Uterus (tissue), 2 donors: ENCODE measurements around the gene MEIOB.

Experiments
- CTCF ChIP-seq, 4 experiments: fragments of 200-600 bp in 2 of 4; fragments of 450-650 bp in 2 of 4; sonication (generic) in 2 of 4; IDR thresholded peaks; one replicate each; pipeline ENCODE4 v1.5.1; 2016 to 2019; ENCODE audit warnings: antibody characterized with exemption in 4 of 4, mild to moderate bottlenecking in 2 of 4, moderate library complexity in 1 of 4
- POLR2A ChIP-seq, 2 donors: fragments of 450-650 bp; IDR thresholded peaks; one replicate each; pipeline ENCODE4 v1.6.1; 2016; ENCODE audit warnings: antibody characterized with exemption in 2 of 2, mild to moderate bottlenecking in 1 of 2, moderate library complexity in 1 of 2

- TF ChIP-seq CTCF (IDR thresholded peaks at IDR 0.05) (no peak), POLR2A (IDR thresholded peaks at IDR 0.05) (no peak)
Measured at GRCh38 chr16:1908184-1908583, 36.2 kb upstream of the MEIOB start.
